HepG2 (cell line): ENCODE data around the gene DPP7. TPM values are rescaled to one million over a fixed set of nuclear protein-coding genes. Genes with fewer than 3 reads are reported as not detected.

Source experiments
- AKNA ChIP-seq: sonication (generic); formaldehyde crosslinking; IDR thresholded peaks from 2 replicates; pipeline ENCODE4 v1.4.0; 2020; ENCODE audit warnings: missing genetic modification reagents, borderline replicate concordance
- ARNT ChIP-seq: fragments of 450-650 bp; IDR thresholded peaks from 2 replicates; pipeline ENCODE4 v1.6.1; 2017
- GATA4 ChIP-seq: sonication (generic); IDR thresholded peaks from 2 replicates; pipeline ENCODE4 v1.6.1; 2016; ENCODE audit warnings: antibody characterized with exemption, low read depth, borderline replicate concordance
- MIER3 ChIP-seq: IDR thresholded peaks from 2 replicates; pipeline ENCODE4 v1.6.1; 2016; ENCODE audit warnings: missing compliant biosample characterization, borderline replicate concordance
- NKX3-1 ChIP-seq: sonication (generic); formaldehyde crosslinking; IDR thresholded peaks from 2 replicates; pipeline ENCODE4 v1.5.0; 2020; ENCODE audit warnings: missing genetic modification reagents
- RAD21 ChIP-seq: fragments of 450-650 bp; formaldehyde crosslinking; IDR thresholded peaks from 2 replicates; pipeline ENCODE4 v1.5.0; 2020; ENCODE audit warnings: mild to moderate bottlenecking
- SMAD3 ChIP-seq: sonication (generic); formaldehyde crosslinking; IDR thresholded peaks from 2 replicates; pipeline ENCODE4 v1.4.0; 2020; ENCODE audit warnings: missing genetic modification reagents
- U2AF2 ChIP-seq: fragments of 200-400 bp; formaldehyde crosslinking; IDR thresholded peaks from 2 replicates; pipeline ENCODE4 v1.6.1; 2017; ENCODE audit warnings: low read depth, mild to moderate bottlenecking, low read length
- ZBTB33 ChIP-seq: sonication (generic); formaldehyde crosslinking; IDR thresholded peaks from 2 replicates; pipeline ENCODE4 v1.4.0; 2020; ENCODE audit warnings: missing genetic modification reagents
- ZKSCAN8 ChIP-seq: IDR thresholded peaks from 2 replicates; pipeline ENCODE4 v1.6.1; 2016; ENCODE audit warnings: borderline replicate concordance, missing genetic modification reagents, missing compliant biosample characterization
- ZNF276 ChIP-seq: sonication (generic); formaldehyde crosslinking; IDR thresholded peaks from 2 replicates; pipeline ENCODE4 v1.4.0; 2020; ENCODE audit warnings: mild to moderate bottlenecking, low read depth, missing genetic modification reagents
- ZNF33A ChIP-seq: sonication (generic); formaldehyde crosslinking; IDR thresholded peaks from 2 replicates; pipeline ENCODE4 v1.5.1; 2020; ENCODE audit warnings: missing genetic modification reagents, mild to moderate bottlenecking, moderate library complexity, borderline replicate concordance
- ZNF609 ChIP-seq: sonication (generic); formaldehyde crosslinking; IDR thresholded peaks from 2 replicates; pipeline ENCODE4 v1.4.0; 2020; ENCODE audit warnings: mild to moderate bottlenecking, missing genetic modification reagents, borderline replicate concordance
- ZNF747 ChIP-seq: sonication (generic); formaldehyde crosslinking; IDR thresholded peaks from 2 replicates; pipeline ENCODE4 v1.8.1; 2023; ENCODE audit warnings: missing genetic modification reagents, mild to moderate bottlenecking, borderline replicate concordance
- polyA plus RNA-seq, 8 experiments: library from polyadenylated mRNA; depleted of rRNA in 3 of 8; stranded (reverse) in 7 of 8; unstranded in 1 of 8; fragments of >200 nt; fragmentation: Illumina TruSeq in 4 of 8; extraction: Trizol in 4 of 8; gene quantifications; 2 replicates each; pipeline versions ENCODE4 v1.2.1 to v1.2.3, GENCODE V29; 2011 to 2016; ENCODE audit warnings: low read depth in 4 of 8, missing spikeins in 1 of 8, mixed read lengths in 1 of 8; ENCODE audit not compliant: insufficient read depth in 1 of 8
- total RNA-seq, 5 experiments: library from RNA; depleted of rRNA; stranded (reverse); fragments of >200 nt; fragmentation: Illumina TruSeq; extraction: Trizol; gene quantifications; 2 replicates each; pipeline ENCODE4 v1.2.3, GENCODE V29; 2016; ENCODE audit warnings: low read depth in 1 of 5

The DPP7 gene
- total and polyA plus RNA-seq, 2 of the 13 experiments (the other 11 are each of a cell fraction or from before 2014, with no cell fraction given) = 1.2 to 4.5 TPM

GRCh38 chr9:137128862-137129455, 14.4 kb upstream of the DPP7 start (continued):
- TF ChIP-seq ZBTB33 (CRISPR knock-in tag) (no peak), ZNF33A (no peak), NKX3-1 (CRISPR knock-in tag) (no peak), MIER3 (0 out of 2 replicates have a peak, but pooled peaks have one; percentile 2), ZNF747 (CRISPR knock-in tag) (no peak), ZKSCAN8 (CRISPR knock-in tag) (no peak), RAD21 (CRISPR knock-in tag) (no peak), SMAD3 (CRISPR knock-in tag) (no peak), GATA4 (no peak), ZNF609 (CRISPR knock-in tag) (no peak), ARNT (no peak), AKNA (CRISPR knock-in tag) (no peak), U2AF2 (no peak), ZNF276 (0 out of 2 replicates have a peak, but pooled peaks have one; percentile 15)
